ENCODE measurements around the gene LPIN3.

- no peak for TF ChIP-seq EP300 (IDR thresholded peaks at IDR 0.05)
- no peak for TF ChIP-seq CTCF (IDR thresholded peaks at IDR 0.05)
Measured at GRCh38 chr20:41306061-41306727, 34.4 kb upstream of the LPIN3 start.
